Stimulated activated naive CD4-positive, alpha-beta T cell (primary cell): ENCODE results near the gene SRGAP3.

ENCODE experiments used
- DNase-seq, 6 experiments: peaks; one replicate each; lab custom pipeline; 2025; lab: John Stamatoyannopoulos, UW

SRGAP3 gene

GRCh38 chr3:9201955-9202354, 47.5 kb downstream of the SRGAP3 start:
- DNase-seq, result no peak

- DNase-seq, result no peak
Observed at GRCh38 chr3:9201266-9201665, 48.2 kb downstream of the SRGAP3 start.

DNA sequence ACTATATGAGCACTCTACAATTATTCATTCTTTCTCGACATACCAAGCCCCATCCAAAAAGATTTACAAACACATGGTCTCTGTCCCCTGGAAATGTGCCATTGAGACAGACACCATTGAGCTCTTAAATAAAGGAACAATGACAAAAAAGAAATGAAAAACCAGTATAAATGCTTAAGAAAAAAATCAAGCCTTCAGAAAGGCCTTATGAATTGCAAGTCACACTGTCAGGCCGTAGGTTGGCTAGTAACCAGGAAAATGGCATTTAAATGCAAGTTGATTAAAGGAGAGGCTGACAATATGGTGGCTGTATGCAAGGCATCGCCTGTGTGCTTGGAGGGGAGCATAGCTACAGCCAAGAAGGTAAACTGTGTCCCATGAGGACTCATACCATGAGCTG, 49.7 kb downstream of the SRGAP3 start:
- no peak for DNase-seq

DNA sequence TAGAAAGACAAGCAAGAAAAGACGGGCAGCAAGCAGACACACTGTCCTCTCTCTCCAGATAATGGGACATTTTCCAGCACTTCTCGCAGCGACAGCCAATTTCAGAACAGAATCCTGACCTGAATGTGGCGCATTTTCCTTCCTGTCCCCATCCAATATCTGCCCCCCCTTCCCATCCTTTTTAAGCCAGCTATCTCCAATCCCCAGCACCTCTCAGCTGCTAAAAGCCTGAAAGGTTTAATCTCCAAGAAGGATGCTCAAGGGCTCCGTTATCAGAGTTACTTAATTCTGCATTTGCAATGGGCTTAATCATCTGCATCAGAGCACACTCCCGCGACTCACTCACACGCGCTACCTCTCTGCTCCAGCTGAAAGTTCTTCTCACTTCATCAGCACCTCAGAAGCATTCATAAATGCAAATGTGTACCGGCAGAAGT, 50.5 kb downstream of the SRGAP3 start:
- DNase-seq, result no peak

DNA sequence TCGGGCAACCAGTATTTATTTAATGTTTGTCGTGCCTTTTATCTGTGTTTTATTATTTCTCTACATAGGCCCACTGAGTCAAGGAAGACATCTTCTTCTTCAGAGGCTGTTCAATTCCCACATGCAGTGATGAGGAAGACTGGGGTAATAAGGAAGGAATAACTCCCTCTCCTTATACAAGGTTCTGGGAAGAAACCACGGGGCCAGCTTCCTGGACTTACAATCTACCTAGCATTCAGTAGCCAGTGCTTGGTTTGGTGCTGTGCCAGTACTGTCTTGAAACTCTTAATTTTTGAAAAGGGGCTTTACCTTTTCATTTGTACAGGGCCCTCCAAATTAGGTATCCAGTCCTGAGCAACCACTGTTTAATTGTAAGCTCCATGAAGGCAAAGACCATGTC, 51.2 kb downstream of the SRGAP3 start:
- no peak for DNase-seq

DNA sequence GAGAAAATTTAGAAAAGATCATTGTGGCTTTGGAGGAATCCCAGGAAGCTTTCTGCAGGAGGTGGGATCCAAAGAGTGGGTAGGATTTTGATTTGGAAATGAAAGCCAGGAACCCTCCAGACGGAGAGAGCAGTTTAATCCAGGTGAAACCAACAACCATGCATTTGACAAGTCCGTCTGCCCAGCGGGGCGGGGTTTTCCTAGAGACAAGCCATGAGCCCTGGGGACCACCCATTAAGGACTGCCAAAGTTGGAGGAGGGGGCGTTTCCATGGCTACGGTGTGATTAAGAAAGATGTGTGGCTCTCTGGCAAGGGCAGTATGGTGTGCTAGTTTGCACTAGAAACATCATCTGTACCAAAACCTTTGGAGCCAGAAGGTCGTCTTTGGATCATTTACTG, 53.4 kb downstream of the SRGAP3 start:
- DNase-seq, result no peak

DNA sequence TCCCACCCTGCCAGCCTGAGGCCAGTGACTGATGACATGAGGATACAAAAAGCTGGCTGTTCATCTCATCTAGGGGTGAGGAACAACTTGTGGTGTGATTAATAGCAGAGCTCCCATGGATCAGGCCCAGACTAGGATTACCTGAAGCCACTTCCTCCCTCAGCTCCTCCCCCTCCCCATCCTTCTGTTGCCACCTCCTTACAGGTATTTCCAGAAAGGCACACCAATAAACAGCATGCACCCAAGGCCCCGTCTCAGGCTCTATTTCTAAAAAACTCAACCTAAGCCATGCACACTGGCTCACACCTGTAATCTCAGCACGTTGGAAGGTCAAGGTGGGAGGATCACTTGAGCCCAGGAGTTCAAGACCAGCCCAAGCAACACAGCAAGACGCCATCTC, 54.1 kb downstream of the SRGAP3 start:
- no peak for DNase-seq

DNA sequence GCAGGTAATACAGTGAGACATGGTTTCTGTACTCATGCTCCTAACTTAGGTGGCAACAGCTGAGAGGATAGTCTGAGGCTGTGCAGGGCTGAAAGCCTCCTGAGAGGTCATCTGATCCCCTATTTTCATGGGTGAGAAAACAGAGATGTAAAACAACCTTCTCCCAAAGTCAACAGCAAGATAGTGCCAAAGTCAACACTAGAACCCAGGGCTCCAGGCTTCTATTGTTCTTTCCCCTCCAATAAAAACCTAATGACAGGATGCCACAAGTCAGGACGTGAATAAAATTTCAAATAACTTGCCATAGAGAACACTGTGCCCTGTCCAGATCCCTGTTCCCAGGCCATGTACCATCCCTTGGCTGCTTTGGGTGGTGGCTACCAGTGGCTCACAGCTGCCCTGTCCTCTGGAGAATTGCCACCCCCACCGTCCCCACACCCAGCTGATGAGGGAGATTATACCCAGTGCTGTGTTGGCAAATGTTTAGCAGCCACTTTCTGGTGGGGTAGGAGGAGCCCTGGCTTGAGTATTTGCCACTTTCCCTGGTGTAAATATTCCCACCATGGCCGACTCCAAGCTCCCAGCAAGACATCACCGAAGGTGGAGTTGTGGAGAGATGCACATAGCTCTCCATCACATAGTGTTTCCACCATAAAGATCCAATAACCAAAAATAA, 54.8 kb downstream of the SRGAP3 start:
- no peak for DNase-seq

GRCh38 chr3:9193633-9194195, 55.7 kb downstream of the SRGAP3 start:
- no peak for DNase-seq

DNA sequence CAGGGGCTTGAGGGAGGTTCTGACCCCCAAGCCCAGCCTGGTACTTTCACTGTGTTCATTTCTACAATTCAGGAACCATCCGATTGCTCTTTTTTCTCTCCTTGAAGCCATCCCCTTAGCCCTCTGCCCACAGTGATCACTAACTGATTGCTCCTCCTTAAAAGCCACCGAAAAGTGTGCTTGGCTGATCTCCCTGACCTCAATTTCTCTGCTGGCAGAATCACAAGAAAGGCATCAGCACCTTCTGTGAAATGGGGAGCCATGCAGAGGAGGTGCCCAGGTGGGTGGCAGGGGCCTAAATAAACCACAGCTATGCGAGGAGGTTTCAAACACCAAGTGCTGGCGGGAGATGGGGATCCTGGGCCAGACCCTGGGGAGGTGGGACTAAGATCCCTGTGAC, 56.2 kb downstream of the SRGAP3 start:
- DNase-seq, result no peak

GRCh38 chr3:9192248-9193025, 57.0 kb downstream of the SRGAP3 start:
- DNase-seq, result no peak

GRCh38 chr3:9190276-9190675, 59.2 kb downstream of the SRGAP3 start:
- DNase-seq, result no peak

- DNase-seq, result no peak
Observed at GRCh38 chr3:9188583-9188982, 60.9 kb downstream of the SRGAP3 start.

GRCh38 chr3:9185701-9186100, 63.7 kb downstream of the SRGAP3 start:
- no peak for DNase-seq

DNA sequence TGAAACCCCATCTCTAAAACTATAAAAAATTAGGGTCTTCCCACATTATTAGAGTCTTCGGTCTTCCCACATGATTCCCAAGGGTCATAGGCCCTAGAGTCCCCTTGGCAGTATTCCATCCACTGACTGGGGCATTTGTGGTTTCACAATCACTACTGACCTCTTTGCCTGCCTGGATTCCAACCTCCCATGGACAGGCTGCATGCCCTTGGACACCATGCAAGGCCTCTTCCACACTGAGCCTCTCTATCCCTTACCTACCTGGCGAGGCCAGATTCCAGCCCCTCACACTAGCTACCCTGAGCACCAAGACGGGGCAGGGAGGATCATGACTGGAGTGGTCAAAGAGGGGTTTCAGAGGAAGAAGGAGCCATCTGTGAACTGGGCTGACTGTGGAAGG, 64.4 kb downstream of the SRGAP3 start:
- no peak for DNase-seq

DNA sequence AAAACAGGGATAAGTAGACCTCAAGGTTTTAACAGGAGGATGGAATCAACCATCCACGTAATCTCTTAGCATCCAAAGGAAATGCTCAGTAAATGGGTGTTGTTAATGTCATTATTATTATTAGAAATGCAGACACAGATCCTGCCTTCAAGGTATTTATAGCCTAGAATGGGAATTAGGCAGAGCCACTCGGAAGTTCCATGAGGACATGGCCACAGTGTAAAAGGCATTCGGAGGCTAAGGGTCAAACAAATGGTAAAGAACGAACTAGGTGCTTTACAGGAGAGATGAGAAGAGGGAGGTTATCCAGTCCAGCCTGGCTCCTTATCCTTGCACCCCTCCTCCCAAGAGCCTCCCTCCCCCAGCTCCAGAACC, 65.0 kb downstream of the SRGAP3 start:
- DNase-seq, result no peak

- DNase-seq, result no peak
Observed at GRCh38 chr3:9183811-9184460, 65.5 kb downstream of the SRGAP3 start.

DNA sequence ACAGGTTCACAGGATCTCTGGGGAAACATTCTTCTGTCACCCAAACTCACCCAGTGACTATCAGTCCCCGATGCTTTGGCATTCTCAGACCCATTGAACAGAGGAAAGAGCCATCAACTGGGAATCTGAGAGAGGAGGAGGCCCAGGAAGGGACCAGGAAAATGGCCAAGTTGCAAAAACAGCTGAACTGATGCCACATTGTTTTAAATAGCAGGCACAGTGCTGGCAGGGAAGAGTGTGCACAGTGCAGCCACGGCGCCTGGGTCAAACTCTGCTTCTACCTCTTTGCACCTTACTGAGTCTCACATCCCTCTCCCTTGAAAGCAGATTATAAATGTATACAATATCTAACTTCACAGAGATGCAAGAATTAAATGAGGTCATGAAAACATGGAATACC, 66.4 kb downstream of the SRGAP3 start:
- no peak for DNase-seq

GRCh38 chr3:9180764-9181117, 68.7 kb downstream of the SRGAP3 start:
- peak in 1 of 6 experiments; percentile 28 for DNase-seq

DNA sequence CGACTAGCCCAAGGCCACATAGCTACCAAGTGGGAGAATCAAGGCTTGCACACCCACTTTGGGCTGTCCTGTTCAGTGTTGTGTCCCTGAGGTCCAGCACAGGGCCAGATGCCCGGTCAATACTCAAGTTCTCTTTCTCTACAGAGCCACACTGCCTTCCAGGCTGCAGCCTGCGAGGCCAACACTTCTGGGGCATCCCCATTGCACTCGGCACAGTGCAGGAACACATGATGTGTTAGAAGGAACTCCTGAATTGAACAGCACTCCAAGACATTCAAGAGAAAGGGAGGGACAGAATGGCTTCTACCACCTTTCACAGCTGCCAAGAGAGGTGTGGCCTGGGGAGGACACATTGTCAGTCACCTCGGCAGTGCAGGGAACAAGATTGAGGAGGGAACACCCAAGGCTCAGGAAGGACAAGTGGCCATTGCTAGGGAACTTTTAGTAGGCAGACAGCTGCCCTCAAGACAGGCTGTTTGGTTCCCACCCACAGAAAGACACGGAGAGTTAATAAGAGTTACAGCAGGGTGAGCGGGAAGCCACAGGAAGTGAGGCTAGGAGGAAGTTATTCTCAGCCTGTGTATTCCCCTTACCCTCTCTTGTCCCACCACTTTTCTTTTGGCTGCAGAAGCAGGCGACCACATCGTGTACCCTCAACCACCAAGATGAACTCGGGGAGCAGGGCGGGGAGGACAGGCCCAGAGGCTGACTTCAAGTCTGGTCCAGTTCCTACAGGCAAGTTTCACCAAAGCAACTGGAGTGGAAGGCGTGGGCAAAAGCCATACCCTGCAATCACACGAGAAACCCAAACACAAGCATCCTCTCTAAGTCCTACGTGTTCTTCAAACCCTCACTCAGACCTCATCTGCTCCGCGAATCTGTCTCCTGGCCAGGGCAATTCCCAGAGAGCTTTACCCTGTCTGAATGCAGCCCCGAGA, 69.4 kb downstream of the SRGAP3 start:
- DNase-seq, result peak in 2 of 6 experiments; percentile 27 to 29

DNA sequence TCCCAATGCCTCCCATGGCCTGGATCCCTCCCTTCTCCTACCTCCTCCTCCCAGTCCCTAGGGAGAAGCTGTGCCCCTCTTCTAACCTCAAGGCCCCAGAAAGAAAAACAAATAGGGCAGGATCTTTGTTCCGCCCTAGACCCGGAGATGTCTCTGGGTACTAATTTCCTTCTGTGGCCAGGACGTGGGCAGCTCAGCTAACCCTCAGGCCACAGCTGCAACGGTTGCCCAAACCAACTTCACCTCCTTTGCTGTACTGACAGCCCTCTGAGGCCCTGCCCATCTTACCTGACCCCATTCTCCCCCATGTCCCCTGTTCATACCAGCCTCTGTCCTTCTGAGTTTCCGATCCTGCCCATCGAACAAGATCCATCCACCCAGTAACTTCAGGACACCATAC, 70.7 kb downstream of the SRGAP3 start:
- DNase-seq, result no peak

GRCh38 chr3:9175421-9175820, 74.0 kb downstream of the SRGAP3 start:
- no peak for DNase-seq
